HPDE6-E6E7 (cell line): Measurements from ENCODE around the gene C3orf52.

Experiments
- DNase-seq: peaks from one replicate; pipeline ENCODE4 v3.0.0; 2011; ENCODE audit warnings: missing footprints; ENCODE audit errors: extremely low spot score

The C3orf52 gene

GRCh38 chr3:112136959-112137693, 50.9 kb downstream of the C3orf52 start:
- peak; percentile 29 for DNase-seq

GRCh38 chr3:112137781-112138180, 51.6 kb downstream of the C3orf52 start:
- DNase-seq, result no peak

- DNase-seq, result no peak
Observed at GRCh38 chr3:112138219-112138969, 52.2 kb downstream of the C3orf52 start.

GRCh38 chr3:112140584-112140983, 54.4 kb downstream of the C3orf52 start:
- no peak for DNase-seq

- DNase-seq, result no peak
Observed at GRCh38 chr3:112141293-112141692, 55.1 kb downstream of the C3orf52 start.

GRCh38 chr3:112143251-112143650, 57.1 kb downstream of the C3orf52 start:
- DNase-seq, result no peak

GRCh38 chr3:112143689-112144088, 57.5 kb downstream of the C3orf52 start:
- no peak for DNase-seq

GRCh38 chr3:112149136-112149535, 62.9 kb downstream of the C3orf52 start:
- DNase-seq, result peak; percentile 54

GRCh38 chr3:112167758-112168157, 81.6 kb downstream of the C3orf52 start:
- DNase-seq, result no peak
